Measurements from ENCODE around the gene IP6K1.
"Not testable (repeated sequence)": the region's sequence is repeated elsewhere in the genome, so short reads cannot be mapped to it uniquely, and the experiment has no call there.

The IP6K1 gene

GRCh38 chr3:49761661-49762060, 24.7 kb downstream of the IP6K1 start:
- DNase-seq: no peak

GRCh38 chr3:49759226-49759625, 27.1 kb downstream of the IP6K1 start:
- DNase-seq: no peak

- DNase-seq: no peak
These were observed 29.1 kb downstream of the IP6K1 start for GRCh38 chr3:49757197-49757596.

GRCh38 chr3:49756036-49756435, 30.3 kb downstream of the IP6K1 start:
- no peak for DNase-seq

GRCh38 chr3:49754536-49754935, 31.8 kb downstream of the IP6K1 start:
- DNase-seq: no peak

GRCh38 chr3:49751501-49751900, 34.8 kb downstream of the IP6K1 start:
- DNase-seq: no peak

GRCh38 chr3:49750056-49750455, 36.3 kb downstream of the IP6K1 start:
- DNase-seq: no peak

- DNase-seq: not testable (repeated sequence)
These were observed 37.5 kb downstream of the IP6K1 start for GRCh38 chr3:49748874-49749273.

GRCh38 chr3:49747792-49748480, 38.4 kb downstream of the IP6K1 start:
- no peak for DNase-seq

GRCh38 chr3:49745986-49746385, 40.4 kb downstream of the IP6K1 start:
- DNase-seq: no peak

- no peak for DNase-seq
These were observed 45.9 kb downstream of the IP6K1 start for GRCh38 chr3:49740427-49740826.

- DNase-seq: no peak
These were observed 48.2 kb downstream of the IP6K1 start for GRCh38 chr3:49738067-49738713.

GRCh38 chr3:49734752-49735151, 51.6 kb downstream of the IP6K1 start:
- no peak for DNase-seq

- no peak for DNase-seq
These were observed 52.8 kb downstream of the IP6K1 start for GRCh38 chr3:49733551-49733950.

- DNase-seq: no peak
These were observed 53.7 kb downstream of the IP6K1 start for GRCh38 chr3:49732597-49732996.

GRCh38 chr3:49729966-49730609, 56.3 kb downstream of the IP6K1 start:
- DNase-seq: no peak

- no peak for DNase-seq
These were observed 58.4 kb downstream of the IP6K1 start for GRCh38 chr3:49727924-49728361.

GRCh38 chr3:49727154-49727923, 59.0 kb downstream of the IP6K1 start:
- DNase-seq: no peak

GRCh38 chr3:49725906-49726681, 60.2 kb downstream of the IP6K1 start:
- DNase-seq: no peak

- no peak for DNase-seq
These were observed 61.8 kb downstream of the IP6K1 start for GRCh38 chr3:49724586-49724985.

- DNase-seq: peak; percentile 84
These were observed 62.5 kb downstream of the IP6K1 start, which contains the start of gene GMPPB for GRCh38 chr3:49723628-49724551. TSS of gene GMPPB (minus strand) at chr3:49723951. CDS start at chr3:49723726, 225 bp downstream.
